Measurements from ENCODE around the gene ERCC6L2.

DNA sequence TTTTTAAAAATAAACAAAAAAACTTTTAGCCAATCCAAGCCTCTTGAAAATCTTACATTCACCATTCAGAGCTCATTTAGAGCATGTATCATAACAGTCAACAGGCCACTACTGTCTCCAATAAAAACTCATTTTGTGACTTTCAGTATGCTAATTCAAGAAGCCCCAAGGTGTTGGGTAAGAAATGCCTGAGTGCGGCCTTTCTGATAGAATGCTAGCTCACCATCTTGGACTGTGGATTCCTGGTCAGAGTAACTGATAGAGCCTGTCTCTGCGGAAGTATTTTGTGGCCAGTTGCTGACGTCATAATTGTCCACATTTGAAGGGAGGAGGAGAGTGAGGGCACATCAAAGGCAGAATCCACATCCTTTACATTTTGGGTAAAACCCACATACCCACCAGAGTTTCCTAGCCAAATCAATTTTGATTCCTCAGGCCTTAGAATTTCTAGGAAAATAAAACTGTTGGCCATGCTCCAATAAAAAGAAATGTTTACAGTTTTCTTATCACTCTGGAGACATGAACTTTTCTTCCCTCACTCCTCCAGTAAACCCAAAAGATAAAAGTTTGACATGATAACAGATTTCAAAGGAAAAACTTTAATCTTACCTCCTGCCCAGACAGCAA, 41.1 kb upstream of the ERCC6L2 start:
- TF ChIP-seq EZH2 (IDR thresholded peaks at IDR 0.05; ENCODE audit: low read depth, unreplicated experiment) (no peak), JUNB (IDR thresholded peaks at IDR 0.05; ENCODE audit: unreplicated experiment) (no peak), POLR2AphosphoS5 (IDR thresholded peaks at IDR 0.05; ENCODE audit: low read depth) (no peak), CREB1 (CRISPR knock-in tag; IDR thresholded peaks at IDR 0.05; ENCODE audit: low read depth) (no peak), EZH2phosphoT487 (IDR thresholded peaks at IDR 0.05; ENCODE audit: unreplicated experiment) (no peak), STAT1 (IDR thresholded peaks at IDR 0.05; ENCODE audit: unreplicated experiment) (no peak), ZNF331 (CRISPR knock-in tag; IDR thresholded peaks at IDR 0.05; ENCODE audit: low read depth) (no peak), ZNF114 (CRISPR knock-in tag; IDR thresholded peaks at IDR 0.05) (no peak)
- TF ChIP-seq, protein P1, sequence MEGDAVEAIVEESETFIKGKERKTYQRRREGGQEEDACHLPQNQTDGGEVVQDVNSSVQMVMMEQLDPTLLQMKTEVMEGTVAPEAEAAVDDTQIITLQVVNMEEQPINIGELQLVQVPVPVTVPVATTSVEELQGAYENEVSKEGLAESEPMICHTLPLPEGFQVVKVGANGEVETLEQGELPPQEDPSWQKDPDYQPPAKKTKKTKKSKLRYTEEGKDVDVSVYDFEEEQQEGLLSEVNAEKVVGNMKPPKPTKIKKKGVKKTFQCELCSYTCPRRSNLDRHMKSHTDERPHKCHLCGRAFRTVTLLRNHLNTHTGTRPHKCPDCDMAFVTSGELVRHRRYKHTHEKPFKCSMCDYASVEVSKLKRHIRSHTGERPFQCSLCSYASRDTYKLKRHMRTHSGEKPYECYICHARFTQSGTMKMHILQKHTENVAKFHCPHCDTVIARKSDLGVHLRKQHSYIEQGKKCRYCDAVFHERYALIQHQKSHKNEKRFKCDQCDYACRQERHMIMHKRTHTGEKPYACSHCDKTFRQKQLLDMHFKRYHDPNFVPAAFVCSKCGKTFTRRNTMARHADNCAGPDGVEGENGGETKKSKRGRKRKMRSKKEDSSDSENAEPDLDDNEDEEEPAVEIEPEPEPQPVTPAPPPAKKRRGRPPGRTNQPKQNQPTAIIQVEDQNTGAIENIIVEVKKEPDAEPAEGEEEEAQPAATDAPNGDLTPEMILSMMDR (conservative IDR thresholded peaks at IDR 0.05; ENCODE audit: low read depth in 2 of 2), result no peak
- TF ChIP-seq, protein P2, sequence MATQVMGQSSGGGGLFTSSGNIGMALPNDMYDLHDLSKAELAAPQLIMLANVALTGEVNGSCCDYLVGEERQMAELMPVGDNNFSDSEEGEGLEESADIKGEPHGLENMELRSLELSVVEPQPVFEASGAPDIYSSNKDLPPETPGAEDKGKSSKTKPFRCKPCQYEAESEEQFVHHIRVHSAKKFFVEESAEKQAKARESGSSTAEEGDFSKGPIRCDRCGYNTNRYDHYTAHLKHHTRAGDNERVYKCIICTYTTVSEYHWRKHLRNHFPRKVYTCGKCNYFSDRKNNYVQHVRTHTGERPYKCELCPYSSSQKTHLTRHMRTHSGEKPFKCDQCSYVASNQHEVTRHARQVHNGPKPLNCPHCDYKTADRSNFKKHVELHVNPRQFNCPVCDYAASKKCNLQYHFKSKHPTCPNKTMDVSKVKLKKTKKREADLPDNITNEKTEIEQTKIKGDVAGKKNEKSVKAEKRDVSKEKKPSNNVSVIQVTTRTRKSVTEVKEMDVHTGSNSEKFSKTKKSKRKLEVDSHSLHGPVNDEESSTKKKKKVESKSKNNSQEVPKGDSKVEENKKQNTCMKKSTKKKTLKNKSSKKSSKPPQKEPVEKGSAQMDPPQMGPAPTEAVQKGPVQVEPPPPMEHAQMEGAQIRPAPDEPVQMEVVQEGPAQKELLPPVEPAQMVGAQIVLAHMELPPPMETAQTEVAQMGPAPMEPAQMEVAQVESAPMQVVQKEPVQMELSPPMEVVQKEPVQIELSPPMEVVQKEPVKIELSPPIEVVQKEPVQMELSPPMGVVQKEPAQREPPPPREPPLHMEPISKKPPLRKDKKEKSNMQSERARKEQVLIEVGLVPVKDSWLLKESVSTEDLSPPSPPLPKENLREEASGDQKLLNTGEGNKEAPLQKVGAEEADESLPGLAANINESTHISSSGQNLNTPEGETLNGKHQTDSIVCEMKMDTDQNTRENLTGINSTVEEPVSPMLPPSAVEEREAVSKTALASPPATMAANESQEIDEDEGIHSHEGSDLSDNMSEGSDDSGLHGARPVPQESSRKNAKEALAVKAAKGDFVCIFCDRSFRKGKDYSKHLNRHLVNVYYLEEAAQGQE (IDR thresholded peaks at IDR 0.05; ENCODE audit: unreplicated experiment), result no peak
- TF ChIP-seq, protein P3, sequence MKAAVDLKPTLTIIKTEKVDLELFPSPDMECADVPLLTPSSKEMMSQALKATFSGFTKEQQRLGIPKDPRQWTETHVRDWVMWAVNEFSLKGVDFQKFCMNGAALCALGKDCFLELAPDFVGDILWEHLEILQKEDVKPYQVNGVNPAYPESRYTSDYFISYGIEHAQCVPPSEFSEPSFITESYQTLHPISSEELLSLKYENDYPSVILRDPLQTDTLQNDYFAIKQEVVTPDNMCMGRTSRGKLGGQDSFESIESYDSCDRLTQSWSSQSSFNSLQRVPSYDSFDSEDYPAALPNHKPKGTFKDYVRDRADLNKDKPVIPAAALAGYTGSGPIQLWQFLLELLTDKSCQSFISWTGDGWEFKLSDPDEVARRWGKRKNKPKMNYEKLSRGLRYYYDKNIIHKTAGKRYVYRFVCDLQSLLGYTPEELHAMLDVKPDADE (IDR thresholded peaks at IDR 0.05), result no peak
